GM12864 (cell line): ENCODE measurements around the gene RALBP1.

Experiments used
- DNase-seq: peaks from one replicate; pipeline ENCODE4 v3.0.0-alpha.2; 2011; ENCODE audit warnings: low read depth
- H3K4me3 ChIP-seq: 2 replicates; pipeline ENCODE4 v1.5.1; 2011; ENCODE audit warnings: mild to moderate bottlenecking, low read depth, low read length, control low read depth
- TF ChIP-seq, protein P1 (sequence below): IDR thresholded peaks from 2 replicates; pipeline ENCODE4 v1.5.1; 2011; ENCODE audit warnings: low read depth, mild to moderate bottlenecking, moderate library complexity, low read length, control low read depth, inconsistent platforms; ENCODE audit errors: missing control alignments

The RALBP1 gene

DNA sequence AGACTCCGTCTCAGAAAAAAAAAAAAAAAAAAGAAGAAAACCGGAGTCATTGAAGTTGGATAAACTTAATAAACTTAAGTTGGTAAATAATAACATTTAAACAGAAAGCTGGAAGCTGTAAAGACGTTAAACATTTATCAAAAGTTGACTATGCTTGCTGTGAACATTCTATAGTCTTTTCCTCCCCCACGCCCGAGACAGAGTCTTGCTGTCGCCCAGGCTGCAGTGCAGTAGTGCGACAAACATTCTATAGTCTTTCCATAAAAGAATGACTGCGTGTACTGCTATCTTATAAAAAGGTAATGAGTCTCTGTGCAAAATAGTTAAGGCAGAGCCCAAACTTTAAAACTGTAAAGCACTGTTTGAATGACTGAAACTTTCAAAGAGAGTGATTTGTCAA, 93.9 kb downstream of the RALBP1 start:
- TF ChIP-seq, protein P1, sequence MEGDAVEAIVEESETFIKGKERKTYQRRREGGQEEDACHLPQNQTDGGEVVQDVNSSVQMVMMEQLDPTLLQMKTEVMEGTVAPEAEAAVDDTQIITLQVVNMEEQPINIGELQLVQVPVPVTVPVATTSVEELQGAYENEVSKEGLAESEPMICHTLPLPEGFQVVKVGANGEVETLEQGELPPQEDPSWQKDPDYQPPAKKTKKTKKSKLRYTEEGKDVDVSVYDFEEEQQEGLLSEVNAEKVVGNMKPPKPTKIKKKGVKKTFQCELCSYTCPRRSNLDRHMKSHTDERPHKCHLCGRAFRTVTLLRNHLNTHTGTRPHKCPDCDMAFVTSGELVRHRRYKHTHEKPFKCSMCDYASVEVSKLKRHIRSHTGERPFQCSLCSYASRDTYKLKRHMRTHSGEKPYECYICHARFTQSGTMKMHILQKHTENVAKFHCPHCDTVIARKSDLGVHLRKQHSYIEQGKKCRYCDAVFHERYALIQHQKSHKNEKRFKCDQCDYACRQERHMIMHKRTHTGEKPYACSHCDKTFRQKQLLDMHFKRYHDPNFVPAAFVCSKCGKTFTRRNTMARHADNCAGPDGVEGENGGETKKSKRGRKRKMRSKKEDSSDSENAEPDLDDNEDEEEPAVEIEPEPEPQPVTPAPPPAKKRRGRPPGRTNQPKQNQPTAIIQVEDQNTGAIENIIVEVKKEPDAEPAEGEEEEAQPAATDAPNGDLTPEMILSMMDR = no peak
- no peak overlapping the region for H3K4me3 ChIP-seq
- no peak for DNase-seq

DNA sequence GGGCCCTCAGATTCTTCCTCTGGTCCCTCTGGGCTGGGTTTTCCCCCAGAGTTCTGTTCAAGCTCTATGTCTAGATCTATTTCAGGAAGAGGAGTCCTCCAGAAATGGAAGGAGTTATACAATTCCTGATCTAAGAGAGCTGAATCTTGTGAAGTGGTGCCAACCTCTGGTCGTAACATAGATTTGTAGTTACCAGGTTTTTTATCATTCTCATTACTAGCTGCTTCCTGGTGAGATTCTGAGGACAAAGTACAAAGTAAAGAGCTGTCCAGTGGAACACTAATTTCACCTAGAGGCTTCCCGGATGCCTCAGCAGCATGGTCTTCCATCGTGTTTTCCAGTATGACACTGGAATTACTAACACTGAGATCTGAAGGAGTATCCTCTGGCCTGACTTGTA, 94.9 kb downstream of the RALBP1 start:
- no peak for DNase-seq
- no peak overlapping the region for H3K4me3 ChIP-seq
- TF ChIP-seq, protein P1 = no peak

DNA sequence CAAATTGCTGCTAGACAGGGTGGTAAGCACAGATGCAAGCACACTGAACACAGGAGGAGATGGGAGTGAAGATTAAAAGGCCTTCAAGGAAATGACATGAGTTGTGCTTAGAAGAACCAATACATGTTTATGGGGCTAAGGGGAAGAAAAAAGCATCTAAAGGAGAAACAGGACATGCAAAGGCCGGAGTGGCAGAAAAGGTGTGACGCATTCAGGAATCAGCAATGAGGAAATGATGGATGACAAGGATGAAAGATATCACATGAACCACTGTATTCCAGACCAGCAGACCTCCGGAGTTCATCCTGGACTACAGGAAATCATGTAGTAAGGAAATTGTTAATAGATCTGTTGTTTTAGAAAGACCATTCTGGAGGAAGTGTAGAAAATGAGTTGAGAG, 96.2 kb downstream of the RALBP1 start:
- no peak overlapping the region for H3K4me3 ChIP-seq
- TF ChIP-seq, protein P1 = no peak

DNA sequence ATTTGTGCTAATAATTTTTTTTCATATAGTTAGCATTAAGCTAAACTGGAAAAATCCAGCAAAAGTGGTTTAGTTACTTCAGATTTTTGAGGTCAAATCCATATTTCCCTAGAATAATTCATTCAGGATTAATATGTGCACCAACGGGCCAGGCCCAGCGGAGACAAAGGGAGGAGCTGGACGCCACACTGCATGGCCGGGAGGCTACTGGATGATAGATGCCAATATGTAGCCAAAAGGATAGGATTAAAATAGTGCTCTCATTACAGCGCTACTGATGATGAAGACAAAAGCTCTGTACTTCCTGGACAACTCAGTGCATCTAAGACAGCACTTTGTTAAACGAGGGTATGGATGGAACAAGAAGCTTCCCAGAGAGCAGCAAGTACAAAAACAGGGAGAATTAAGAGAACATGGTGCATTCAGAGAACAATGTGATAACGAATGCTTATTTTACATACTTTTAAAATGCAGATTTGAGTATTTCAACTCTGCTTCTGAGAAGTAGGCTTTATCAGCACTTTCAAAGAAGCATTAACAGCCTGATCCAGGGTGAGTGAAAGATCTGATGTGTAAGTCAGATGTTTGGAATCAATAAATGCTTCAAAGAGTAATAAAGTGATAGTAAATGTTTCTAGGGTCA, 99.3 kb downstream of the RALBP1 start:
- TF ChIP-seq, protein P1 = no peak
- DNase-seq = no peak
- no peak overlapping the region for H3K4me3 ChIP-seq

More for the DNA sequence above, 96.2 kb downstream of the RALBP1 start:
- DNase-seq = no peak

DNA sequence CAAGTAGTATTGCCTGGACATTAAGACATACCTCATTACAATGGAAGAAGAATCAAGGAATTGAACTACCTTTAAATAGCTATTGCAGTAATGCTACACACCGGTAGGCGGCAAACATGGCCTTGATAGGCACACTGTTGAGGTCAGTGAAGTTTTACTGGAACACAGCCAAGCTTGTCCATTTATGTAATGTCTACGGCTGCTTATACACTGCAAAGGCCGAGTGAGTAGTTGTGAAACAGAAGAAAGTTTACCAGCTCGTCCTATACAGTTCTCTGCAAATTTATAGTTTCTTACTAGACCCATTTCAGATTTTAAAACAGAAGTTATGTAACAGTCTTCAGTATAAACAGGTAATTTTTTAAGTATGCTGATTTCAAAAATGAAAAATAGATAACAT, 100.2 kb downstream of the RALBP1 start:
- H3K4me3 ChIP-seq = no peak overlapping the region
- TF ChIP-seq, protein P1 = no peak
- no peak for DNase-seq

DNA sequence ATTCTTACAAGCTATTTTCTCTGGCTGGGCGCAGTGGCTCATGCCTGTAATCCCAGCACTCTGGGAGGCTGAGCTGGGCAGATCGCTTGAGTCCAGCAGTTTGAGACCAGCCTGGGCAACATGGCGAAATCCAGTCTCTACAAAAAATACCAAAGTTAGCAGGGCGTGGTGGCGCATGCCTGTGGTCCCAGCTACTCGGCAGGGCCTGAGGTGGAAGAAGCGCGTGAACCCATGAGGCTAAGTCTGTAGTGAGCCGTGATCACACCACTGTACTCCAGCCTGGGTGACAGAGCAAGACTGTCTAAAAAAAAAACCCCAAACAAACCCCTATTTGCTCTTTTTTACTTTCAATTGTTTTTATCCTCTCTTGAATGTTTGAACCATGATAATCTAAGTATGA, 102.0 kb downstream of the RALBP1 start:
- no peak for DNase-seq
- TF ChIP-seq, protein P1 = no peak
- H3K4me3 ChIP-seq = no peak overlapping the region

DNA sequence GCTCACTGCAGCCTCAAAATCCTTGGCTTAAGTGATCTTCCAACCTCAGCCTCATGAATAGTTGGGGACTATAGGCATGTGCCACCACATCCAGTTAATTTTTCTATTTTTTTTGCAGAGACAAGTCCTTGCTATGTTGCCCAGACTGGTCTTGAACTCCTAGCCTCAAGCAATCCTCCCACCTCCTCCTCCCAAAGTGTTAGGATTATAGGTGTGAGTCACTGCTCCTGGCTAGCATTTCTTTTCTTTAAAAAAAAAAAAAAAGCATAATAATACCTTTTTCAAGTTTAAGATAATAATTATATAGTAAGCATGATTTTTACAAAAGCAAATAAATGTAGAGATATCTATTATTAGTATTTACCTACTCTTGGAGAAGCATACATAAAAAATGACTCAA, 103.0 kb downstream of the RALBP1 start:
- H3K4me3 ChIP-seq = no peak overlapping the region
- no peak for DNase-seq
- TF ChIP-seq, protein P1 = no peak
